Bronchial epithelial cell (primary cell): ENCODE measurements around the gene MBP. TPM values are rescaled to one million over a fixed set of nuclear protein-coding genes. Genes with fewer than 3 reads are reported as not detected.

ENCODE experiments used
- DNase-seq: peaks from one replicate; pipeline ENCODE4 v3.0.0-alpha.2; 2010; ENCODE audit warnings: low read depth
- FAIRE-seq: peaks from 2 replicates; lab custom pipeline; 2011; peaks lifted over from hg19 to GRCh38; lab: Jason Lieb, UNC
- H3K27me3 ChIP-seq: 2 replicates; pipeline ENCODE4 v1.5.1; 2011; ENCODE audit warnings: low read length; ENCODE audit not compliant: control insufficient read depth, insufficient read depth
- H3K36me3 ChIP-seq: 2 replicates; pipeline ENCODE4 v1.5.1; 2011; ENCODE audit warnings: low read length; ENCODE audit not compliant: control insufficient read depth, insufficient read depth
- H3K4me3 ChIP-seq: 2 replicates; pipeline ENCODE4 v1.5.1; 2011; ENCODE audit warnings: mild to moderate bottlenecking, low read depth, low read length, control low read depth
- total RNA-seq: library from RNA; depleted of rRNA; stranded (reverse); fragments of >200 nt; gene quantifications from 2 replicates; pipeline ENCODE4 v1.2.1, GENCODE V29; 2014
- TF ChIP-seq, protein P1 (sequence below): IDR thresholded peaks from 2 replicates; pipeline ENCODE4 v1.5.1; 2011; ENCODE audit warnings: mild to moderate bottlenecking, moderate library complexity, low read length, control low read depth, inconsistent platforms; ENCODE audit not compliant: insufficient read depth, severe bottlenecking

MBP gene
- total RNA-seq, 1 donor from 2014 or later, result 26.6 TPM

DNA sequence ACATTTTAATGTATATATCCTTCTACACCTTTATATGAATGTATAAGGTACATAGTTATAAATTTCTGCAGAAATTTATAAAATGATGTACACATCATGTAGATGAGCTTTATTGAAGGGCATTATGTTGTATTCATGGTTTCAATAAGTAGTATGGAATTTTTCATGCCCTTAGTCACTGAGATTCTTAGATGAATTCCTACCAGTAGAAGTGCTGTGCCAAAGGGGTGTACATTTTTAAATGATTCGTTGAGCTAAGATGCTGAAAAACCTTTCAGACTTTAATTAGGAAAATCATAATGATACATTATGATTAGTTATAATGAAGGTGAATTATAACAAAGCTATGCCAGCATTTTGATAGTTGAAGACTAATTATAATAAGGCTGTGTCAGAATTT lies 195.0 kb downstream of the MBP start:
- Histone ChIP-seq H3K36me3 (peaks cover 6% of the 10 kb centered on the region), H3K4me3 (no peak overlapping the region), H3K27me3 (no peaks in the 10 kb centered on the region)
- no peak for DNase-seq
- TF ChIP-seq, protein P1, sequence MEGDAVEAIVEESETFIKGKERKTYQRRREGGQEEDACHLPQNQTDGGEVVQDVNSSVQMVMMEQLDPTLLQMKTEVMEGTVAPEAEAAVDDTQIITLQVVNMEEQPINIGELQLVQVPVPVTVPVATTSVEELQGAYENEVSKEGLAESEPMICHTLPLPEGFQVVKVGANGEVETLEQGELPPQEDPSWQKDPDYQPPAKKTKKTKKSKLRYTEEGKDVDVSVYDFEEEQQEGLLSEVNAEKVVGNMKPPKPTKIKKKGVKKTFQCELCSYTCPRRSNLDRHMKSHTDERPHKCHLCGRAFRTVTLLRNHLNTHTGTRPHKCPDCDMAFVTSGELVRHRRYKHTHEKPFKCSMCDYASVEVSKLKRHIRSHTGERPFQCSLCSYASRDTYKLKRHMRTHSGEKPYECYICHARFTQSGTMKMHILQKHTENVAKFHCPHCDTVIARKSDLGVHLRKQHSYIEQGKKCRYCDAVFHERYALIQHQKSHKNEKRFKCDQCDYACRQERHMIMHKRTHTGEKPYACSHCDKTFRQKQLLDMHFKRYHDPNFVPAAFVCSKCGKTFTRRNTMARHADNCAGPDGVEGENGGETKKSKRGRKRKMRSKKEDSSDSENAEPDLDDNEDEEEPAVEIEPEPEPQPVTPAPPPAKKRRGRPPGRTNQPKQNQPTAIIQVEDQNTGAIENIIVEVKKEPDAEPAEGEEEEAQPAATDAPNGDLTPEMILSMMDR, result no peak
- FAIRE-seq, result no peak

- FAIRE-seq (no peak), DNase-seq (no peak)
- TF ChIP-seq, protein P1, result no peak
- Histone ChIP-seq H3K27me3 (no peaks in the 10 kb centered on the region), H3K4me3 (no peak overlapping the region), H3K36me3 (peaks cover 6% of the 10 kb centered on the region)
Observed at GRCh38 chr18:76936877-76937276, 195.7 kb downstream of the MBP start.

DNA sequence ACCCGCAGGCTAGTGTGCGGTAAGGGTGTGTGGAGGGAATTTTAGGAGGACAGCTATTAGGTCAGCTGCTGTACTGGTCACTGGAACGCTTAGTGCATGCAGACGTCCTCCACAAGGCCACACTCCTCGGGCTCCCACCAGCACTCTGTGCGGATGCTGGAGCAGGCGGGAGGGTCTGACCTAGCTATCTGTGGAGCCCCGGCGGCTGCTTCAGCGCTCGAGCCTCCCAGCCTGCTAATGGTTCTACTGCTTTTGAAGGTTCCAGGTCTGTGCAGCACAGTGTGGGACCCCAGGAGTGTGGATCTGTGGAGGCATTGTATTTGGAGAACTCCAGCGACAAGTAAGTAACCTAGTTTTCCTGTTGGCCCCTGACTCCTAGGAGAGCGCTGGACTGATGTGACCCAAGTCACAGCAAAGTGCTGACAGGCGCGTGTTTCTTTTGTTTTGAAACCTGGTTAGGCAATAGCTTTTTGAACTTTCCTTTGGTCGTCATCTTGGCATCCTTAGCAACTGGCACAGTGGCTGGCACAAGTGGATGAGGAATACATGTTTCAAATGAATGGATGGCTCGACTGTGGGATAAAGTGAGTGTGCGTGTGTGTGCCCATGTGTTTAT lies 196.8 kb downstream of the MBP start:
- peaks cover 7% of the 10 kb centered on the region for H3K36me3 ChIP-seq
- H3K27me3 ChIP-seq, result no peaks in the 10 kb centered on the region
- no peak overlapping the region for H3K4me3 ChIP-seq
- TF ChIP-seq, protein P1, result no peak
- DNase-seq (no peak), FAIRE-seq (peak; percentile 43)

GRCh38 chr18:76932026-76932819 lies 200.4 kb downstream of the MBP start:
- TF ChIP-seq, protein P1, result no peak
- Histone ChIP-seq H3K27me3 (no peaks in the 10 kb centered on the region), H3K4me3 (no peak overlapping the region), H3K36me3 (peaks cover 6% of the 10 kb centered on the region)
- DNase-seq (no peak), FAIRE-seq (no peak)

DNA sequence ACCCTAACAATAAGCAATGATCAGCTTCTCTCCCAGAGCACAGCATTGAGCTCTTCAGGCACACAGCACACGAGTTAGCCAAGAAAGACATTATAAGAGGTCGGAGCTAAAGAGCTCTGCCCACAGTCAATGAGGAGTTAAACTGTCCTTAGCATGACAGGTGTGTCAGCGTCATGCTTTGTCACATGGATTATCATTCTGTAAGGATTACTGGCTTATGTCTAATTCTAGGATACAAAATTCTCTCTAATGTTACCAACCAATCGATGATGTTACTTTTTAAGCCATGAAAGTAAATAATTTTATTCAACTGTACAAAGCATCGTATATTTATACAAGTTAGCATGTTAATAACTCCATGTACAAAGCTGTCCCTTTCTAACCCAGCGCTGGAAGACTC lies 201.4 kb downstream of the MBP start:
- Histone ChIP-seq H3K36me3 (peaks cover 8% of the 10 kb centered on the region), H3K4me3 (no peak overlapping the region), H3K27me3 (no peaks in the 10 kb centered on the region)
- TF ChIP-seq, protein P1, result no peak
- FAIRE-seq (no peak), DNase-seq (no peak)

Other genes with a start within 250 kb of the MBP start
- not detected in 2 replicates for gene GALR1, start 117.1 kb upstream of the MBP start, total RNA-seq